AG04449 (cell line): ENCODE data around the gene RASSF4.

Source experiments
- CTCF ChIA-PET: fragments of 350-600 bp; formaldehyde crosslinking; extraction: SDS; loops from one replicate; lab custom pipeline; 2021; ENCODE audit warnings: antibody characterized with exemption; lab: Yijun Ruan, JAX
- POLR2A ChIA-PET: fragments of 400-600, 350-600 bp; formaldehyde crosslinking; extraction: SDS; loops from one replicate; lab custom pipeline; 2020; ENCODE audit warnings: antibody characterized with exemption, inconsistent platforms; lab: Yijun Ruan, JAX
- DNase-seq: peaks from one replicate; pipeline ENCODE4 v3.0.0-alpha.2; 2010; ENCODE audit warnings: low read depth, low spot score
- H3K4me3 ChIP-seq: 2 replicates; pipeline ENCODE4 v1.5.1; 2011; ENCODE audit warnings: low read depth, mild to moderate bottlenecking, control low read depth, low read length
- CTCF ChIP-seq: IDR thresholded peaks from one replicate; pipeline ENCODE4 v1.5.1; 2011; ENCODE audit warnings: mild to moderate bottlenecking, moderate library complexity, low read length, control low read depth, inconsistent platforms; ENCODE audit not compliant: insufficient read depth; ENCODE audit errors: missing control alignments

RASSF4 gene

GRCh38 chr10:44947371-44948152 is 12.0 kb upstream of the RASSF4 start:
- ChIA-PET POLR2A (no interaction called here), CTCF (interaction anchor here (1.2 to 7.4 kb wide), 3 partner anchors 10 to 21 kb away, joined by 3 to 77 read pairs (median 3); no protein-coding TSS in a partner anchor)
- DNase-seq: no peak
- no peak overlapping the region for H3K4me3 ChIP-seq
- TF ChIP-seq CTCF: no peak

- POLR2A ChIA-PET: no interaction called here
- CTCF ChIA-PET: interaction anchor here (1.2 to 2.5 kb wide), 2 partner anchors 7 to 11 kb away, joined by 3 to 6 read pairs; no protein-coding TSS in a partner anchor
- DNase-seq: no peak
- TF ChIP-seq CTCF: no peak
- H3K4me3 ChIP-seq: no peak overlapping the region
These were observed 11.0 kb upstream of the RASSF4 start for GRCh38 chr10:44948642-44949041.

- POLR2A ChIA-PET: interaction anchor here (1.2 kb wide), 1 partner anchor 30 kb away, joined by 4 read pairs; the partner anchor contains the start of gene DEPP1
- TF ChIP-seq CTCF: no peak
- DNase-seq: no peak
- CTCF ChIA-PET: interaction anchor here (1.0 to 2.5 kb wide), 3 partner anchors 8 to 18 kb away, joined by 3 to 16 read pairs (median 6); no protein-coding TSS in a partner anchor
- H3K4me3 ChIP-seq: no peak overlapping the region
These were observed 10.3 kb upstream of the RASSF4 start for GRCh38 chr10:44949127-44949802.

DNA sequence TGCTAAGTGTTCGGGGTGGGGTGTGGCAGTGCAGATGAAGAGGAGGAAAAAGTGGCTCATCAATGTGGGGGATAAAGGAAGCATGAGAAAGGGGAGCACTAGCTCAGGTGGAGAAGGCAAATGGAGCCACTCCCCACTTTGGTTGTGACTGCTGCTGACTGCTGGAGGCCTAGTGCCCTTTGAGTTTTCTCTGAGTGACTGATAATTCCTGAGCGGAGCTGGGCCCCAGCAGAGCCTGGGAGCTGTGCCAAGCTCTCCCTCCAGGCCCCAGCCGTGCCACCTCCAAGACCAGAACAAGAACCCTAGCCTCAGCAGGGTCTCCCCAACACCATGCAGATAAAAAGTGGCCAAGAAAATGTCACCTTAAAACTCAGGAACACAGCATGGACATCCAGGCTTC is 9.7 kb upstream of the RASSF4 start:
- POLR2A ChIA-PET: interaction anchor here (1.2 kb wide), 1 partner anchor 29 kb away, joined by 4 read pairs; the partner anchor contains the start of gene DEPP1
- no peak overlapping the region for H3K4me3 ChIP-seq
- CTCF ChIA-PET: interaction anchor here (1.0 to 2.5 kb wide), 4 partner anchors 9 to 29 kb away, joined by 3 to 16 read pairs (median 4); partner anchors contain the start of gene DEPP1
- TF ChIP-seq CTCF: no peak
- no peak for DNase-seq

GRCh38 chr10:44950326-44951225 is 9.0 kb upstream of the RASSF4 start:
- ChIA-PET CTCF (interaction anchor here (1.0 to 2.5 kb wide), 4 partner anchors 9 to 28 kb away, joined by 3 to 16 read pairs (median 4); partner anchors contain the start of gene DEPP1), POLR2A (interaction anchor here (1.2 kb wide), 1 partner anchor 28 kb away, joined by 4 read pairs; the partner anchor contains the start of gene DEPP1)
- no peak overlapping the region for H3K4me3 ChIP-seq
- no peak for TF ChIP-seq CTCF
- no peak for DNase-seq
